GM04503 (cell line): ENCODE results near the gene MCUB.
A peak's percentile ranks its signal among the peaks of the same experiment; 100 is the strongest.
"Not testable (repeated sequence)": the region's sequence is repeated elsewhere in the genome, so short reads cannot be mapped to it uniquely, and the experiment has no call there.

Source experiments
- DNase-seq: peaks from one replicate; pipeline ENCODE4 v3.0.0-alpha.2; 2012; ENCODE audit warnings: low read depth

MCUB gene

GRCh38 chr4:109559983-109560686 is at the start of gene MCUB:
MCUB (plus strand) TSS chr4:109560246; CDS start chr4:109560338, 92 bp downstream.
- peak; percentile 51 for DNase-seq

- no peak for DNase-seq
Measured at GRCh38 chr4:109510687-109511086, 49.4 kb upstream of the MCUB start.

GRCh38 chr4:109511414-109511813 is 48.6 kb upstream of the MCUB start:
- no peak for DNase-seq

GRCh38 chr4:109513368-109513767 is 46.7 kb upstream of the MCUB start:
- DNase-seq: not testable (repeated sequence)

GRCh38 chr4:109532182-109532581 is 27.9 kb upstream of the MCUB start:
- no peak for DNase-seq

- no peak for DNase-seq
Measured at GRCh38 chr4:109545401-109545800, 14.6 kb upstream of the MCUB start.

GRCh38 chr4:109547394-109547793 is 12.7 kb upstream of the MCUB start:
- DNase-seq: no peak

- DNase-seq: peak; percentile 39
Measured at GRCh38 chr4:109548655-109549054, 11.4 kb upstream of the MCUB start.

GRCh38 chr4:109552237-109552636 is 7.8 kb upstream of the MCUB start:
- no peak for DNase-seq

- DNase-seq: no peak
Measured at GRCh38 chr4:109553130-109553529, 6.9 kb upstream of the MCUB start.

- DNase-seq: peak; percentile 7
Measured at GRCh38 chr4:109554971-109555370, 5.1 kb upstream of the MCUB start.

GRCh38 chr4:109557433-109557832 is 2.6 kb upstream of the MCUB start:
- no peak for DNase-seq

- not testable (repeated sequence) for DNase-seq
Measured at GRCh38 chr4:109558095-109558494, 2.0 kb upstream of the MCUB start.

GRCh38 chr4:109559625-109559982 is 442 bp upstream of the MCUB start:
- no peak for DNase-seq

GRCh38 chr4:109560687-109561461 is 828 bp downstream of the MCUB start:
- peak; percentile 39 for DNase-seq

- no peak for DNase-seq
Measured at GRCh38 chr4:109562457-109563239, 2.6 kb downstream of the MCUB start.

- no peak for DNase-seq
Measured at GRCh38 chr4:109571494-109571893, 11.4 kb downstream of the MCUB start.

GRCh38 chr4:109572154-109572553 is 12.1 kb downstream of the MCUB start:
- DNase-seq: no peak

- DNase-seq: no peak
Measured at GRCh38 chr4:109574443-109574850, 14.4 kb downstream of the MCUB start.

GRCh38 chr4:109574931-109575804 is 15.1 kb downstream of the MCUB start:
- DNase-seq: no peak

- DNase-seq: no peak
Measured at GRCh38 chr4:109576462-109576861, 16.4 kb downstream of the MCUB start.

- no peak for DNase-seq
Measured at GRCh38 chr4:109578846-109579245, 18.8 kb downstream of the MCUB start.
